HL-60 (cell line): Measurements from ENCODE around the gene SH3RF3.

Source experiments
- DNase-seq, 2 experiments: peaks; one replicate each; pipeline ENCODE4 v3.0.0-alpha.2; 2010 to 2020; ENCODE audit warnings: low read depth in 1 of 2, low spot score in 1 of 2
- H3K27ac ChIP-seq: fragments of 250-450 bp; sonication (Bioruptor Pico); replicated peaks from 2 replicates; pipeline ENCODE4 v1.5.1; 2020; ENCODE audit warnings: mild to moderate bottlenecking, moderate library complexity
- H3K27me3 ChIP-seq: fragments of 250-450 bp; sonication (Bioruptor Pico); 2 replicates; pipeline ENCODE4 v1.5.1; 2021; ENCODE audit warnings: mild to moderate bottlenecking, moderate library complexity; ENCODE audit not compliant: insufficient read depth, poor library complexity, severe bottlenecking
- H3K4me3 ChIP-seq: replicated peaks from 2 replicates; pipeline ENCODE4 v1.5.1; 2011; ENCODE audit warnings: mild to moderate bottlenecking, control low read depth, low read length; ENCODE audit not compliant: insufficient read depth
- GABPA ChIP-seq: IDR thresholded peaks from 2 replicates; pipeline ENCODE4 v1.6.1; 2012; ENCODE audit warnings: low read depth
- POLR2AphosphoS5 ChIP-seq: IDR thresholded peaks from 2 replicates; pipeline ENCODE4 v1.6.1; 2012; ENCODE audit warnings: low read depth
- SPI1 ChIP-seq: IDR thresholded peaks from 2 replicates; pipeline ENCODE4 v1.6.1; 2012; ENCODE audit warnings: low read depth, mild to moderate bottlenecking, borderline replicate concordance
- TF ChIP-seq, protein P1 (sequence below): IDR thresholded peaks from 2 replicates; pipeline ENCODE4 v1.6.1; 2012; ENCODE audit warnings: low read depth; ENCODE audit not compliant: insufficient replicate concordance
- TF ChIP-seq, protein P2 (sequence below): IDR thresholded peaks from one replicate; pipeline ENCODE4 v1.5.1; 2011; ENCODE audit warnings: low read length, control low read depth, inconsistent platforms; ENCODE audit not compliant: insufficient read depth

SH3RF3 gene

DNA sequence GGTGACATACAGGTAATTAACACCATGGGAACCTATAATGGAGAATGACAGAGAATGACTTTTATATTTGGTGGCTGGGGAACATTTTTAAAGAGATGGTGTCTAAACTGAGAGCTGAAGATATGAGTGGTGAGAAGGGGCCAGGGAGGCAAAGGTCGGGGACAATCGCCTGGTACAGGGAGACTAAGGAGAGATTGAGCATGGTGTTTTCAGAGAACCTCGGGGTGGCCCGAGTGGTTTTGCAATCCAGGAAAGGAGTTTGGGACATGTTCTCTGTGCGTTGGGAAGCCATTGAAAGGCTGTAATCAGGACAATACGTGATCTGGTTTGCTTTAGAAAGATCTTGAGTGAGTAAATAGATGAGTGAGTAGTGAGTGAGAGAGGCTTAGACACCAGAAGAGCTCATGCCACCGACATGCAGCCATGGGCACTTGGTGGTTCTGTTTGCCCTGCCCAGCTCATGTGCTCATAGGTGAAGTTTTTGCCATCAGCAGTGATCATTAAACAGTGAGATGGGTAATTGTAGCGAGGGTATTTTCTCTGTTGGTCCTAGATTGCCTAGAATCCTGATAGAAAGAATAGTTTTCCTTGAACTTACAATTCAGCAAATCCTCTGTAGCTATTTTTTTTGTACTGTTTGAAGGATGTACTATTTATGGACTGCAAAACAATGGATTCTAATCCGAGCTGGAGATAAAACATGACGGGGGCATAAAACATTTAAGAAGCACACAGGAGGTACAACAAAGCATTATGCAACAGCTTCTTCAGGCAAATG lies 114.7 kb downstream of the SH3RF3 start:
- DNase-seq: no peak

DNA sequence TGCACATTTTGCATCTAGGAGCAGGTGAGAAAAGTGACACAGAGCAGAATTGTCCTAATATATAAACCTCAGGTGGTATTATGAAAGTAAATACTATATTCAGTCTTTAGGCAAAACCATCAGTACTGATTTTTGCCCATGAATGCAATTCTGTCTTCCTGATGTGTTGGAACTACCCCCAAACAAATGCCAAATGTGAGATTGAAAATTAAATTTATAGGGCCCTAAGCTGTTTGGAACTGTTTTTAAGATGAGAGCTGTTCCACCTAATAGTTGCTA lies 115.2 kb downstream of the SH3RF3 start:
- Histone ChIP-seq H3K4me3 (no peak overlapping the region), H3K27me3 (no peaks in the 10 kb centered on the region), H3K27ac (no peak overlapping the region)
- TF ChIP-seq, protein P1, sequence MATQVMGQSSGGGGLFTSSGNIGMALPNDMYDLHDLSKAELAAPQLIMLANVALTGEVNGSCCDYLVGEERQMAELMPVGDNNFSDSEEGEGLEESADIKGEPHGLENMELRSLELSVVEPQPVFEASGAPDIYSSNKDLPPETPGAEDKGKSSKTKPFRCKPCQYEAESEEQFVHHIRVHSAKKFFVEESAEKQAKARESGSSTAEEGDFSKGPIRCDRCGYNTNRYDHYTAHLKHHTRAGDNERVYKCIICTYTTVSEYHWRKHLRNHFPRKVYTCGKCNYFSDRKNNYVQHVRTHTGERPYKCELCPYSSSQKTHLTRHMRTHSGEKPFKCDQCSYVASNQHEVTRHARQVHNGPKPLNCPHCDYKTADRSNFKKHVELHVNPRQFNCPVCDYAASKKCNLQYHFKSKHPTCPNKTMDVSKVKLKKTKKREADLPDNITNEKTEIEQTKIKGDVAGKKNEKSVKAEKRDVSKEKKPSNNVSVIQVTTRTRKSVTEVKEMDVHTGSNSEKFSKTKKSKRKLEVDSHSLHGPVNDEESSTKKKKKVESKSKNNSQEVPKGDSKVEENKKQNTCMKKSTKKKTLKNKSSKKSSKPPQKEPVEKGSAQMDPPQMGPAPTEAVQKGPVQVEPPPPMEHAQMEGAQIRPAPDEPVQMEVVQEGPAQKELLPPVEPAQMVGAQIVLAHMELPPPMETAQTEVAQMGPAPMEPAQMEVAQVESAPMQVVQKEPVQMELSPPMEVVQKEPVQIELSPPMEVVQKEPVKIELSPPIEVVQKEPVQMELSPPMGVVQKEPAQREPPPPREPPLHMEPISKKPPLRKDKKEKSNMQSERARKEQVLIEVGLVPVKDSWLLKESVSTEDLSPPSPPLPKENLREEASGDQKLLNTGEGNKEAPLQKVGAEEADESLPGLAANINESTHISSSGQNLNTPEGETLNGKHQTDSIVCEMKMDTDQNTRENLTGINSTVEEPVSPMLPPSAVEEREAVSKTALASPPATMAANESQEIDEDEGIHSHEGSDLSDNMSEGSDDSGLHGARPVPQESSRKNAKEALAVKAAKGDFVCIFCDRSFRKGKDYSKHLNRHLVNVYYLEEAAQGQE: no peak
- no peak for TF ChIP-seq SPI1
- TF ChIP-seq, protein P2, sequence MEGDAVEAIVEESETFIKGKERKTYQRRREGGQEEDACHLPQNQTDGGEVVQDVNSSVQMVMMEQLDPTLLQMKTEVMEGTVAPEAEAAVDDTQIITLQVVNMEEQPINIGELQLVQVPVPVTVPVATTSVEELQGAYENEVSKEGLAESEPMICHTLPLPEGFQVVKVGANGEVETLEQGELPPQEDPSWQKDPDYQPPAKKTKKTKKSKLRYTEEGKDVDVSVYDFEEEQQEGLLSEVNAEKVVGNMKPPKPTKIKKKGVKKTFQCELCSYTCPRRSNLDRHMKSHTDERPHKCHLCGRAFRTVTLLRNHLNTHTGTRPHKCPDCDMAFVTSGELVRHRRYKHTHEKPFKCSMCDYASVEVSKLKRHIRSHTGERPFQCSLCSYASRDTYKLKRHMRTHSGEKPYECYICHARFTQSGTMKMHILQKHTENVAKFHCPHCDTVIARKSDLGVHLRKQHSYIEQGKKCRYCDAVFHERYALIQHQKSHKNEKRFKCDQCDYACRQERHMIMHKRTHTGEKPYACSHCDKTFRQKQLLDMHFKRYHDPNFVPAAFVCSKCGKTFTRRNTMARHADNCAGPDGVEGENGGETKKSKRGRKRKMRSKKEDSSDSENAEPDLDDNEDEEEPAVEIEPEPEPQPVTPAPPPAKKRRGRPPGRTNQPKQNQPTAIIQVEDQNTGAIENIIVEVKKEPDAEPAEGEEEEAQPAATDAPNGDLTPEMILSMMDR: no peak
- TF ChIP-seq GABPA: no peak
- DNase-seq: no peak

More for the DNA sequence above, 114.7 kb downstream of the SH3RF3 start:
- Histone ChIP-seq H3K4me3 (no peak overlapping the region), H3K27ac (no peak overlapping the region), H3K27me3 (no peaks in the 10 kb centered on the region)
- no peak for TF ChIP-seq GABPA
- TF ChIP-seq POLR2AphosphoS5: no peak
- TF ChIP-seq, protein P1: no peak
- no peak for TF ChIP-seq SPI1
- TF ChIP-seq, protein P2: no peak

DNA sequence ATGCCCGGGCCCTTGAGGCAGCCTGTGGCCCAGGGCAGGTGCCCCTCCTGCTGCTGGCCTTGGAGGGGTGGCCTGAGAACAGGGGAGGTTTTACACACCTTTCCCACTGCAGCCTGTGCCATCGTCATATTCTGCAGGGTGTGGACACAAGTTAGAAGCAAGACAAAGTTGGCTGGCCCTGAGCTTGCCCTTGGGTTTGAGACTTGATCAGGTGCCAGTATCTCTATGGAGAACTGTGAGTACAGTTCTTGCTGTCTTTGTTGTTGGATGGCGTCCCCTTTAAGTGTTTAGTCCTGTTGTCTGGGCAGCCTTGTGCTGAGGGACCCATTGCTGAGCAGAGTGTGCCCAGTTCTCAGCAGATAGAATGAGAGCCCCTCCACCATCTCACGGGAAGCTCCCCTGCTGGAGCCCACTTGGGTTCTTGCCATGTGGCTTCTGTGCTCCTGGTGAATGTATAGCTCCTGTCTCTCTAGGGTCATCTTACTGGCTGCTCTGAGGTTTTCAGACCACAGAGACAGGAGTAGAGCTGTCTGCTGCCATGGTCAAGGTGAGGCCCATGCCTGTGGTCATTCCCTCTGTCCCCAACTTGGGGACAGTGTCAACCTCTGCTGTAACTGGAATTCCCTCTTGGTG lies 115.9 kb downstream of the SH3RF3 start:
- no peaks in the 10 kb centered on the region for H3K27me3 ChIP-seq
- no peak for DNase-seq
- H3K27ac ChIP-seq: no peak overlapping the region

More for the DNA sequence above, 115.9 kb downstream of the SH3RF3 start:
- no peak overlapping the region for H3K4me3 ChIP-seq
- no peak for TF ChIP-seq GABPA
- TF ChIP-seq, protein P1: no peak
- TF ChIP-seq, protein P2: no peak
- no peak for TF ChIP-seq POLR2AphosphoS5
- no peak for TF ChIP-seq SPI1
